GM19372 (cell line): Measurements from ENCODE around the gene ANKRD65.
"Not testable (repeated sequence)": the region's sequence is repeated elsewhere in the genome, so short reads cannot be mapped to it uniquely, and the experiment has no call there.

Experiments used
- ATAC-seq: cut with Tn5 transposase; IDR thresholded peaks from one replicate; pipeline ENCODE4 v1.9.1; 2021; ENCODE audit warnings: mild to moderate bottlenecking, low read depth, moderate library complexity; ENCODE audit not compliant: unreplicated experiment

ANKRD65 gene

DNA sequence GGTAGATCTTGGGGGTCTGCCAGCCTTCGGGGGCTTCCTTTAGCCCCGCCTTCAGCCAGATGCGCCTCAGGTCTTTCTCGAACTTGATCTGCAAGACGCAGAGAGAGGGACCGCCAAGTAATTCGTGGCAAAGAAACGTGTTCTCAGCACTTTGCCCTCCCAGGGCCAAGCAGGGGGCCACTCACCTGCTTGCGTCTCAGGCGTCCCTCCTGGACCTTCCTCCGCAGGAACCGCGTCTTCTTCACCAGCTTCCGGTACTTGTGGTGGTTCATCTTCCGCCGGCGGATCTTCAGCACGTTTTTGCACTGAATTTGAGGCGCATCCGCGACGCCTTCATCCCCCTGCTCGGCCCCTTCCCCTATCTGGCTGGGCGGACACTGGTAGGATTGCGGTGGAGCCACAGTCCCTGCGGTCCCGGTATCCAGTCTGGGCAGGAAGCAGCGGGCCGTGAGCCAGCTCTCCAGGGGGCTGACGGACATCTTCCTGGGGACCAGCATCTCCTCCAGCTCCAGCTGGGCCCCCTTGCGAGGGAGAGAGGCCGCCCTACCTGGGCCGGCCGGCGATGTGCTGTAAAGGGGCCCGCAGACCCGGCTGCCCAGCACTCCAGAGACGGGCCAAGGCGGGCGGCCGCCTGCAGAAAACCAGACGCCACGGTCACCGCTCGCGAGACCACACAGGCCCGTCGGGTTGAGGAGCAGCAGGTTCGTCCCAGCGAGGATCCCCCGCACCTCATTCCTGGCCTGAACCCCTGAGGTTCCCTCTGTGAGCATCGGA is 47.1 kb downstream of the ANKRD65 start:
- ATAC-seq = no peak

DNA sequence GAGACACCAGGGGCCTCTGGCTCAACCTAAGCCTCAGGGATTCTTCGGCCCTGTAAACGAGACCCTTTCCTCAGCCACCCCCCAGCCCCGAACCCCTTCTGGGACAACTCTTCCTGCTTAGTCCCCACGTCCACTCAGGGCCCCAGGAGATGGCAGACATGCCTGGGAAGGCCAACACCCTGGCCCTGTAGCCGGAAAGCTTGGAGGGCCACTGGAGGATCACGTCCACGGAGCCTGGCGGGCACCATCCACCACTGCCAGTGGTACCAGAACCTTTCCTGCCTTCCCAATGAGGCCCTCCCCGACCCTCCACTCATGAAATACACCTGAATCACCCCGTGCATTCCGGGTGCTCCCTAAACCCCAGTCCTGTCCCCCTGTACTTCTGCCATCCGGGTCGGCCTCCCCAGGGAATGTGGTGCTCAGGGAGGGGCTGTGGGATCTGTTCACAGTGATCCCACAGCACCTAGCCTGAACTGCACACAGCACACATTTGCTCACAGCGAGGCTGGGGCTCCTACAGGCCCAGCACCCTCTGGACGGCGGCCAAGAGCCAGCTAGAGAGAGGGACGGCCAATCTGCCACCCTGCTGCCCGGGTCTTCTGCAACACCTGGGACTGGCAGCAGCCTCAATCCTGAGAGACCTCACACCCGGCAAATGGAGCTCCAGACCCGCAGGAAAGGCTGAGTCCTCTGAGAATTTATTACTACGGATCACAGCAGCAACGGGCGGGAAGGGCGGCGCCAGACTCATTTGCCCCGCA is 47.8 kb downstream of the ANKRD65 start:
- no peak for ATAC-seq

DNA sequence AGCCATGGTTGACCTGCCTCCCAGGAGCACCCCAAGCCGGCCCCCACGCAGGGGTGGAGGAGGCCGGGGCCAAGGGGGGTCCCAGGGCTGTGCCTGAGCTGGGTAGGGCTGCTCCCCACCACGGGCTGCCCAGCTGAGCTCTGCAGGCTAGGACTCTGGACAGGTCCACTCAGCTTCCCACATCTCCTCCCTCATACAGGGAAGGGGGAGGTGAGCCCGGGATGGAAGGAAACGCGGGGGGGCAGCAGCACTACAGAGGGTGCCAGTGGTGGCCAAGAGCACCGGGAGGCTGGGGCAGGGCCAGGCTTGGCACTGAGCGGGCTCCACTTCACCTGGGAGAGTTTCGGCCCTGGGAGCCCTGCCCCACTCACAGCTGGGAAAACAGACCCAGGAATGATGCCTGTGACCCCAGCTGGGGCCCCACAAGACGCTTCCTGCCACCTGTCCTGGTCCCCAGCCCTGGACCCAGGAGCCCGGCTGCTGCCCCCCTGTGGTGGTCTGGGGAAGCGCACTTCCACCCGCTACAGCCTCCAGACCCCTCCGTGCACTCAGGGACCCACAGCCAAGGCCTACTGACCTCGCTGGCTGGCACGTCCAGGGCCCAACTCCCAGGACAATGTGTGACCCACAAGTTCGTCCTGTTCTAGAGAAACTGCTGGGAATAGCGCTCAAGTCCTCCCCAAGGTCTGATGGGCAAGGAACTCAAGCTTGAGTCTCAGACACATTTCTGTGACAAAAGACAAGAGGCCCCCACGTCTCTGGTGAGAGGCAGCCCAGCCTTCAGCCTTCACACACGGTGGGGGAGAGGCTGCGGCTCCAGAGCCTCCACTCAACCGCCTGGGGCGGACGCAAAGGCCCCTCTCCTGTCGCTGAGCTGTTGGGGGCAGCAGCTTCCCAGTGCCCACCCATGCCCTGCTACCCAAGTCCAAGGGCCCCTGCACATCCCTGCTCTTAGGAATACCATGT is 49.0 kb downstream of the ANKRD65 start:
- no peak for ATAC-seq

DNA sequence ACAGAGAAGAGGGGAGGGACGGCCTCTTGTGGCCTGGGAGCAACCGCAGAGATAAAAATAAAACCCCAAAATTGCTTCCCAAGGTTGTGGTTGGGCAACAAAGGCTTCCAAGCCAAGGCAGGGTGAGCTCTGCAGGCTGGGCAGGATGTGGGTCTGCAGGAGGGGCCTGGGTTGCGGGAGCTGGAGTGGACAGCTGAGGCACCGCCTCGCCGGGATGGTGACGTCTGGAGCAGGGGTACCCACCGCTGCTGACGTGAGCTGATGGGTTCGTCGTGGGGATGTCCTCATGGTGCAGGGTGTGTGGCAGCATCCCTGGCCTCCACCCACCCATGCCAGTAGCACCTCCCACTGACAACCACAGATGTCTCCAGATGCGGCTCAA is 49.7 kb downstream of the ANKRD65 start:
- no peak for ATAC-seq

DNA sequence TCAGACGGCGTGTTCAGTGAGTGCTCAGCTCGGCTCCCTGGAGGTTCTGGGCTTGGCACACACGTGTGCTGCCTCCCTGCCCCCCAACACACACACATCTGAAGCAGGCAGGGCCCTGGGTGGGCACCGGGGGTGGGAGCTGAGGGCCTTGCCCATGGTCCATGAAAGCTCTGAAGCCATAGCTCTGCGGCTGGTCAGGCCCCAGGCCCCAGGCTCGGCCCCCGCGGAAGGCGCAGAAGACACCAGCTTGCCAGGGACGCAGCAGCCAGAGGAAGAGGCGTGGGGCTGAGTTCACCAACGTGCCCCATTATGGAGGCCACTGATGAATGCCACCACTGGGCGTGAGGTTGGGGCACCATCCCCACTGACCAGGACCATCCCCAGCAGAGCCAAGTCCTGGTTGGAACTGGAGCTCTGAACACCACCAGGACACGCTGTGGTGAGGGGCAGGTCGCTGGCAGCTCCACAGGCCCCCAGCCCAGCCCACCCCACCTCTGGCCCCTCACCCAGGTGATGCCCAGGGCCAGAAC is 50.2 kb downstream of the ANKRD65 start:
- no peak for ATAC-seq

DNA sequence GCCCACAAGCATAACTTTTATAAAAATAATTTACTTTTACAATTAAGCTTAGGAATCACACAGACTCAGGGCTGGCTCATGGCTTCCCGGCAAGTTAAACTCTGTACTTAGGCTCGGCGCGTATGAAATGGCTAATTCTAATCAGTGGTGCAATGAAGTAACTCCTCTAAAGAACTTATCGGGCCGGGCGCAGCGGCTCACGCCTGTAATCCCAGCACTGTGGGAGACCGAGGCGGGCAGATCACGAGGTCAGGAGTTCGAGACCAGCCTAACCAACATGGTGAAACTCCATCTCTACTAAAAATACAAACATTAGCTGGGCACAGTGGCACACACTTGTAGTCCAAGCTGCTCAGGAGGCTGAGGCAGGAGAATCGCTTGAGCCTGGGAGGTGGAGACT is 51.0 kb downstream of the ANKRD65 start:
- ATAC-seq = not testable (repeated sequence)
